SK-N-SH treated with all-trans-retinoic acid at 6 μM for 48 hours (cell line): ENCODE results near the gene CCN2.

ENCODE experiments used
- ATAC-seq: fragments of 200-7000 bp; cut with Tn5 transposase; 3 replicates; pipeline ENCODE4 v1.9.1; 2020; ENCODE audit warnings: mild to moderate bottlenecking, moderate library complexity
- ARNTL ChIP-seq: fragments of 450-650 bp; formaldehyde crosslinking; IDR thresholded peaks from 2 replicates; pipeline ENCODE4 v1.5.0; 2020; ENCODE audit warnings: low read depth, mild to moderate bottlenecking, moderate library complexity, borderline replicate concordance
- BACH2 ChIP-seq: fragments of 250-450 bp; sonication (Bioruptor Pico); IDR thresholded peaks from 2 replicates; pipeline ENCODE4 v1.9.0; 2021; ENCODE audit warnings: mild to moderate bottlenecking, borderline replicate concordance
- CREB5 ChIP-seq: fragments of 250-450 bp; sonication (Bioruptor Pico); IDR thresholded peaks from 2 replicates; pipeline ENCODE4 v1.5.1; 2020; ENCODE audit warnings: low read depth, mild to moderate bottlenecking, moderate library complexity
- CSDC2 ChIP-seq: fragments of 250-450 bp; sonication (Bioruptor Pico); IDR thresholded peaks from 2 replicates; pipeline ENCODE4 v1.5.0; 2020; ENCODE audit warnings: mild to moderate bottlenecking, moderate library complexity
- GLIS3 ChIP-seq: fragments of 250-450 bp; sonication (Bioruptor Pico); IDR thresholded peaks from 2 replicates; pipeline ENCODE4 v1.5.0; 2020; ENCODE audit warnings: mild to moderate bottlenecking, moderate library complexity
- ISL1 ChIP-seq: fragments of 250-450 bp; sonication (Bioruptor Pico); IDR thresholded peaks from 2 replicates; pipeline ENCODE4 v2.1.2; 2022; ENCODE audit warnings: mild to moderate bottlenecking, moderate library complexity
- OSR1 ChIP-seq: fragments of 250-450 bp; sonication (Bioruptor Pico); IDR thresholded peaks from 2 replicates; pipeline ENCODE4 v1.8.0; 2022; ENCODE audit warnings: moderate library complexity, mild to moderate bottlenecking, inconsistent platforms
- PATZ1 ChIP-seq: fragments of 250-450 bp; sonication (Bioruptor Pico); IDR thresholded peaks from 2 replicates; pipeline ENCODE4 v1.8.0; 2020; ENCODE audit warnings: mild to moderate bottlenecking, moderate library complexity, borderline replicate concordance
- POU6F1 ChIP-seq: fragments of 250-450 bp; sonication (Bioruptor Pico); IDR thresholded peaks from 2 replicates; pipeline ENCODE4 v1.8.0; 2021; ENCODE audit warnings: low read depth, mild to moderate bottlenecking, moderate library complexity, borderline replicate concordance
- PPARA ChIP-seq: fragments of 250-450 bp; sonication (Bioruptor Pico); IDR thresholded peaks from 2 replicates; pipeline ENCODE4 v1.5.0; 2020; ENCODE audit warnings: mild to moderate bottlenecking, borderline replicate concordance
- RARB ChIP-seq: fragments of 250-450 bp; sonication (Bioruptor Pico); IDR thresholded peaks from 2 replicates; pipeline ENCODE4 v1.8.0; 2021; ENCODE audit warnings: mild to moderate bottlenecking, moderate library complexity
- SNAI2 ChIP-seq: fragments of 250-450 bp; sonication (Bioruptor Pico); IDR thresholded peaks from 2 replicates; pipeline ENCODE4 v1.5.0; 2020; ENCODE audit warnings: mild to moderate bottlenecking, moderate library complexity
- TCF4 ChIP-seq: fragments of 250-450 bp; sonication (Bioruptor Pico); IDR thresholded peaks from 2 replicates; pipeline ENCODE4 v1.8.0; 2021; ENCODE audit warnings: mild to moderate bottlenecking, moderate library complexity, borderline replicate concordance
- TOX ChIP-seq: fragments of 250-450 bp; sonication (Bioruptor Pico); IDR thresholded peaks from 2 replicates; pipeline ENCODE4 v1.8.0; 2021; ENCODE audit warnings: mild to moderate bottlenecking, moderate library complexity, borderline replicate concordance
- TSHZ2 ChIP-seq: fragments of 250-450 bp; sonication (Bioruptor Pico); IDR thresholded peaks from 2 replicates; pipeline ENCODE4 v1.5.0; 2020; ENCODE audit warnings: mild to moderate bottlenecking, moderate library complexity
- ZFP3 ChIP-seq: fragments of 250-450 bp; sonication (Bioruptor Pico); IDR thresholded peaks from 2 replicates; pipeline ENCODE4 v1.5.0; 2020; ENCODE audit warnings: mild to moderate bottlenecking, moderate library complexity
- ZFP30 ChIP-seq: fragments of 450-650 bp; formaldehyde crosslinking; IDR thresholded peaks from 2 replicates; pipeline ENCODE4 v1.5.0; 2022; ENCODE audit warnings: mild to moderate bottlenecking, moderate library complexity
- ZNF70 ChIP-seq: fragments of 450-650 bp; formaldehyde crosslinking; IDR thresholded peaks from 2 replicates; pipeline ENCODE4 v1.5.0; 2020; ENCODE audit warnings: mild to moderate bottlenecking, moderate library complexity
- ZNF8 ChIP-seq: fragments of 450-650 bp; formaldehyde crosslinking; IDR thresholded peaks from 2 replicates; pipeline ENCODE4 v1.5.0; 2020; ENCODE audit warnings: mild to moderate bottlenecking, moderate library complexity
- TF ChIP-seq, protein P1 (sequence below): fragments of 250-450 bp; sonication (Bioruptor Pico); IDR thresholded peaks from 2 replicates; pipeline ENCODE4 v1.5.1; 2021; ENCODE audit warnings: mild to moderate bottlenecking, moderate library complexity

CCN2 gene

DNA sequence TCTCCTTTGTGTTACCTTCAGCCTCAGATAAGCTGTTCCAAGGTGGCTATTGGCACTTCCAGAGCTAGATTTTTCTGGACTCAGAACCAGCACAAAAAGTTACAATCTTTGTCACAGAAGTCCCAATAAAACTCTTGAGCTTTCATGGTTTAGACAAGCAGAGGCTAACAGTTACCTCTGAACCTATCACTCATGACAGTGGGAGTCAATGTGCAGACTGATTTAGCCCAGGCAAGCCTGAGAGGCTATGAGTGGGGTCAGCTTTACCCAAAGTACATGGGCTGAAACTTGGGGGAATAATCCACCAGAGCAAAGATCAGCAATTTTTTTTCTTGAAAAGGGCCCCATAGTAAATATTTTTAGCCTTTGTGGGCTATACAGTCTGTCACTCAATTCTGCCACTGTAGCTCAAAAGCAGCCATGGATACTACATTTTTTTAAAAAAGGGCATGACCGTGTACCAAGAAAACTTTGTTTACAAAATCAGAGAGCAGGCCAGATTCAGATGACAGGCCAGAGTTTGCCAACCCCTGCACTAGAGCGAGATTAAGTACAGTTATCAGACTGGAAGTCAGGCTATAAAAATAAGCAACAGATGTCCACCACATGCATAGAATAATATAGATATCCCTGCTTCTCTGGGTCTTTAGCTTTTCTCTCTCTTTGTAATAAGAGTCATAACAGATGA is 20.0 kb downstream of the CCN2 start:
- ATAC-seq = peak; percentile 35; the same call in 1 of the 3 replicates
- TF ChIP-seq TOX (CRISPR knock-in tag) = no peak
- TF ChIP-seq GLIS3 (CRISPR knock-in tag) = no peak
- no peak for TF ChIP-seq RARB (CRISPR knock-in tag)
- no peak for TF ChIP-seq ISL1 (CRISPR knock-in tag)
- TF ChIP-seq TSHZ2 (CRISPR knock-in tag) = no peak
- no peak for TF ChIP-seq CSDC2 (CRISPR knock-in tag)
- TF ChIP-seq ZNF8 (CRISPR knock-in tag) = no peak
- TF ChIP-seq BACH2 (CRISPR knock-in tag) = no peak

GRCh38 chr6:131929976-131930375 is 21.2 kb downstream of the CCN2 start:
- ATAC-seq = no peak
- TF ChIP-seq ZFP3 (no peak), POU6F1 (CRISPR knock-in tag) (no peak), TSHZ2 (CRISPR knock-in tag) (no peak), ZNF70 (CRISPR knock-in tag) (no peak), OSR1 (CRISPR knock-in tag) (no peak), SNAI2 (CRISPR knock-in tag) (no peak), TCF4 (CRISPR knock-in tag) (no peak), PPARA (CRISPR knock-in tag) (no peak)

- ATAC-seq = no peak
- TF ChIP-seq PPARA (CRISPR knock-in tag) (no peak), RARB (CRISPR knock-in tag) (no peak), PATZ1 (CRISPR knock-in tag) (no peak), ZFP3 (no peak), CREB5 (CRISPR knock-in tag) (no peak), ZNF8 (CRISPR knock-in tag) (no peak), ARNTL (CRISPR knock-in tag) (no peak), ZFP30 (CRISPR knock-in tag) (no peak), TSHZ2 (CRISPR knock-in tag) (no peak), TCF4 (CRISPR knock-in tag) (no peak)
- TF ChIP-seq, protein P1, sequence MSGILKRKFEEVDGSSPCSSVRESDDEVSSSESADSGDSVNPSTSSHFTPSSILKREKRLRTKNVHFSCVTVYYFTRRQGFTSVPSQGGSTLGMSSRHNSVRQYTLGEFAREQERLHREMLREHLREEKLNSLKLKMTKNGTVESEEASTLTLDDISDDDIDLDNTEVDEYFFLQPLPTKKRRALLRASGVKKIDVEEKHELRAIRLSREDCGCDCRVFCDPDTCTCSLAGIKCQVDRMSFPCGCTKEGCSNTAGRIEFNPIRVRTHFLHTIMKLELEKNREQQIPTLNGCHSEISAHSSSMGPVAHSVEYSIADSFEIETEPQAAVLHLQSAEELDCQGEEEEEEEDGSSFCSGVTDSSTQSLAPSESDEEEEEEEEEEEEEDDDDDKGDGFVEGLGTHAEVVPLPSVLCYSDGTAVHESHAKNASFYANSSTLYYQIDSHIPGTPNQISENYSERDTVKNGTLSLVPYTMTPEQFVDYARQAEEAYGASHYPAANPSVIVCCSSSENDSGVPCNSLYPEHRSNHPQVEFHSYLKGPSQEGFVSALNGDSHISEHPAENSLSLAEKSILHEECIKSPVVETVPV (CRISPR knock-in tag) = no peak
Measured at GRCh38 chr6:131929264-131929663, 21.9 kb downstream of the CCN2 start.
